ENCODE measurements around the gene PLA2G4D.

DNA sequence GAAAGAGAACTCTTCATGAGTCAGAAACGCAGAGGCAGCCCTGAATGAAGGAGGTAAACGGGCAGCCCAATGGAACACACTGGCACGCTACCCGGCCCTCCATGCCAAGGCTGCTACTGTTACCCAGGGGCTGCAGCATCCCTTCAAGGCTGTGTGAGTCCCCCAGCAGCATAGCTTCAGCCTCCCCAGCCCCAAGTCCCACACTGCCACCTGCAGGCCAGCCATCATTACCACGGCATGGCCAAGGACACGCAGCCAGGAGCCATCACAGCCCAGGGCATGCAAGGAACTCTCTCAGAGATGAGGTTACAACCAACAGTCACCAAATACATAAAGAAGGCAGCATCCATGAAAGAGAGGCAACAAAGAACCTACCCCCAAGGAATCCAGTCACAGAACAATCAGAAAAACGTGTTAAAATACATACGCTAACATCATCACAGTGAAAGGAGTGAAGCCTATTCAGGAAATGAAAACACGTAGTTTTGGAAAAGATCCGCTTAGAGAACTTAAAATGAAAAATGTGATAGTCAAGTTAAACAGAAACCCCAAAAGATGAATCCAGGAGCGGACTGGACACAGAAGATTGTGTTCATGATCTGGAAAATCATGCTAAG, 39.6 kb upstream of the PLA2G4D start:
- TF ChIP-seq, protein P1, sequence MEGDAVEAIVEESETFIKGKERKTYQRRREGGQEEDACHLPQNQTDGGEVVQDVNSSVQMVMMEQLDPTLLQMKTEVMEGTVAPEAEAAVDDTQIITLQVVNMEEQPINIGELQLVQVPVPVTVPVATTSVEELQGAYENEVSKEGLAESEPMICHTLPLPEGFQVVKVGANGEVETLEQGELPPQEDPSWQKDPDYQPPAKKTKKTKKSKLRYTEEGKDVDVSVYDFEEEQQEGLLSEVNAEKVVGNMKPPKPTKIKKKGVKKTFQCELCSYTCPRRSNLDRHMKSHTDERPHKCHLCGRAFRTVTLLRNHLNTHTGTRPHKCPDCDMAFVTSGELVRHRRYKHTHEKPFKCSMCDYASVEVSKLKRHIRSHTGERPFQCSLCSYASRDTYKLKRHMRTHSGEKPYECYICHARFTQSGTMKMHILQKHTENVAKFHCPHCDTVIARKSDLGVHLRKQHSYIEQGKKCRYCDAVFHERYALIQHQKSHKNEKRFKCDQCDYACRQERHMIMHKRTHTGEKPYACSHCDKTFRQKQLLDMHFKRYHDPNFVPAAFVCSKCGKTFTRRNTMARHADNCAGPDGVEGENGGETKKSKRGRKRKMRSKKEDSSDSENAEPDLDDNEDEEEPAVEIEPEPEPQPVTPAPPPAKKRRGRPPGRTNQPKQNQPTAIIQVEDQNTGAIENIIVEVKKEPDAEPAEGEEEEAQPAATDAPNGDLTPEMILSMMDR (IDR thresholded peaks at IDR 0.05), result peak; percentile 35 to 87 (median 64)
- TF ChIP-seq POLR2A (IDR thresholded peaks at IDR 0.05), result no peak
